HEK293 (cell line): ENCODE results near the gene LMF1.
A peak's percentile ranks its signal among the peaks of the same experiment; 100 is the strongest.

Experiments used
- CTCF ChIA-PET: fragments of 350-600 bp; formaldehyde crosslinking; extraction: SDS; loops from one replicate; lab custom pipeline; 2021; ENCODE audit warnings: antibody characterized with exemption; lab: Yijun Ruan, JAX
- POLR2A ChIA-PET: fragments of 300-600 bp; formaldehyde crosslinking; extraction: SDS; loops from one replicate; lab custom pipeline; 2020; ENCODE audit warnings: antibody characterized with exemption, inconsistent platforms; lab: Yijun Ruan, JAX
- H3K27ac ChIP-seq: fragments of 200-500 bp; sonication (Bioruptor generic); 2 replicates; pipeline ENCODE4 v1.5.1; 2014; ENCODE audit warnings: low read depth, low read length, control low read depth, inconsistent platforms; ENCODE audit errors: extremely low read depth
- H3K36me3 ChIP-seq, 2 experiments: fragments of 200-500 bp in 1 of 2; sonication (Bioruptor generic) in 1 of 2; 1 replicate in 1 of 2; 2 replicates in 1 of 2; pipeline ENCODE4 v1.5.1; 2014 to 2017; ENCODE audit warnings: inconsistent platforms in 2 of 2, low read length in 2 of 2; ENCODE audit not compliant: control insufficient read depth in 2 of 2, insufficient read depth in 1 of 2
- H3K4me1 ChIP-seq: fragments of 200-500 bp; sonication (Bioruptor generic); 2 replicates; pipeline ENCODE4 v1.5.1; 2014; ENCODE audit warnings: mild to moderate bottlenecking, low read length, inconsistent platforms; ENCODE audit not compliant: control insufficient read depth, insufficient read depth
- H3K4me3 ChIP-seq: 2 replicates; pipeline ENCODE4 v1.5.1; 2011; ENCODE audit warnings: low read depth, mild to moderate bottlenecking, control low read depth, low read length, moderate library complexity
- H3K9me3 ChIP-seq: fragments of 200-500 bp; sonication (Bioruptor generic); 2 replicates; pipeline ENCODE4 v1.5.1; 2014; ENCODE audit warnings: low read depth, low read length, inconsistent platforms; ENCODE audit not compliant: control insufficient read depth, insufficient read depth
- ATF2 ChIP-seq: fragments of 450-650 bp; formaldehyde crosslinking; IDR thresholded peaks from 2 replicates; pipeline ENCODE4 v1.5.1; 2016; ENCODE audit warnings: missing biosample characterization, missing genetic modification characterization, low read depth
- GFI1B ChIP-seq: fragments of 450-650 bp; formaldehyde crosslinking; IDR thresholded peaks from 2 replicates; pipeline ENCODE4 v1.5.1; 2016; ENCODE audit warnings: missing biosample characterization, missing genetic modification characterization
- KLF16 ChIP-seq: fragments of 450-650 bp; formaldehyde crosslinking; IDR thresholded peaks from 2 replicates; pipeline ENCODE4 v1.5.1; 2017; ENCODE audit warnings: missing biosample characterization, missing genetic modification characterization
- RBAK ChIP-seq: fragments of 450-650 bp; formaldehyde crosslinking; IDR thresholded peaks from 2 replicates; pipeline ENCODE4 v1.5.1; 2016; ENCODE audit warnings: missing biosample characterization, missing genetic modification characterization
- REPIN1 ChIP-seq: fragments of 450-650 bp; formaldehyde crosslinking; IDR thresholded peaks from 2 replicates; pipeline ENCODE4 v1.5.1; 2017; ENCODE audit warnings: missing biosample characterization, missing genetic modification characterization, low read depth
- REST ChIP-seq: fragments of 450-650 bp; formaldehyde crosslinking; IDR thresholded peaks from 2 replicates; pipeline ENCODE4 v1.5.1; 2016; ENCODE audit warnings: missing biosample characterization, missing genetic modification characterization
- SCRT2 ChIP-seq: fragments of 450-650 bp; formaldehyde crosslinking; IDR thresholded peaks from 2 replicates; pipeline ENCODE4 v1.5.1; 2016; ENCODE audit warnings: missing biosample characterization, missing genetic modification characterization
- ZBTB1 ChIP-seq: fragments of 450-650 bp; formaldehyde crosslinking; IDR thresholded peaks from 2 replicates; pipeline ENCODE4 v1.5.1; 2016; ENCODE audit warnings: missing biosample characterization, missing genetic modification characterization
- ZBTB20 ChIP-seq: fragments of 450-650 bp; formaldehyde crosslinking; IDR thresholded peaks from 2 replicates; pipeline ENCODE4 v1.5.1; 2016; ENCODE audit warnings: missing biosample characterization, missing genetic modification characterization
- ZBTB21 ChIP-seq: fragments of 450-650 bp; formaldehyde crosslinking; IDR thresholded peaks from 2 replicates; pipeline ENCODE4 v1.5.1; 2017; ENCODE audit warnings: missing biosample characterization, missing genetic modification characterization
- ZBTB44 ChIP-seq: fragments of 450-650 bp; IDR thresholded peaks from 2 replicates; pipeline ENCODE4 v1.5.1; 2018; ENCODE audit warnings: missing biosample characterization, mild to moderate bottlenecking, missing genetic modification characterization
- ZFHX2 ChIP-seq: fragments of 450-650 bp; formaldehyde crosslinking; conservative IDR thresholded peaks from 2 replicates; pipeline ENCODE4 v1.5.1; 2016; ENCODE audit warnings: missing biosample characterization, missing genetic modification characterization
- ZNF324 ChIP-seq: fragments of 450-650 bp; formaldehyde crosslinking; IDR thresholded peaks from 2 replicates; pipeline ENCODE4 v1.5.1; 2016; ENCODE audit warnings: missing biosample characterization, missing genetic modification characterization
- ZNF426 ChIP-seq: fragments of 450-650 bp; formaldehyde crosslinking; IDR thresholded peaks from 2 replicates; pipeline ENCODE4 v1.5.1; 2017; ENCODE audit warnings: missing biosample characterization, missing genetic modification characterization, mild to moderate bottlenecking, inconsistent platforms, moderate library complexity
- ZNF48 ChIP-seq: fragments of 450-650 bp; formaldehyde crosslinking; IDR thresholded peaks from 2 replicates; pipeline ENCODE4 v1.5.1; 2016; ENCODE audit warnings: missing biosample characterization, missing genetic modification characterization
- ZNF510 ChIP-seq: fragments of 450-650 bp; formaldehyde crosslinking; IDR thresholded peaks from 2 replicates; pipeline ENCODE4 v1.5.1; 2018; ENCODE audit warnings: mild to moderate bottlenecking, missing genetic modification characterization, missing biosample characterization; ENCODE audit not compliant: insufficient replicate concordance
- ZNF548 ChIP-seq: fragments of 450-650 bp; formaldehyde crosslinking; IDR thresholded peaks from 2 replicates; pipeline ENCODE4 v1.5.1; 2016; ENCODE audit warnings: missing biosample characterization, missing genetic modification characterization
- ZNF560 ChIP-seq: fragments of 450-650 bp; formaldehyde crosslinking; IDR thresholded peaks from 2 replicates; pipeline ENCODE4 v1.5.1; 2017; ENCODE audit warnings: missing biosample characterization, missing genetic modification characterization, borderline replicate concordance
- ZNF571 ChIP-seq: fragments of 450-650 bp; formaldehyde crosslinking; IDR thresholded peaks from 2 replicates; pipeline ENCODE4 v1.5.0; 2017; ENCODE audit warnings: missing biosample characterization, missing genetic modification characterization
- ZNF621 ChIP-seq: fragments of 450-650 bp; formaldehyde crosslinking; IDR thresholded peaks from 2 replicates; pipeline ENCODE4 v1.5.1; 2017; ENCODE audit warnings: missing biosample characterization, missing genetic modification characterization
- ZNF624 ChIP-seq: fragments of 450-650 bp; formaldehyde crosslinking; IDR thresholded peaks from 2 replicates; pipeline ENCODE4 v1.5.1; 2017; ENCODE audit warnings: missing biosample characterization, missing genetic modification characterization
- ZNF660 ChIP-seq: fragments of 450-650 bp; IDR thresholded peaks from 2 replicates; pipeline ENCODE4 v1.5.1; 2018; ENCODE audit warnings: missing biosample characterization, mild to moderate bottlenecking, missing genetic modification characterization
- ZNF776 ChIP-seq: fragments of 450-650 bp; formaldehyde crosslinking; IDR thresholded peaks from 2 replicates; pipeline ENCODE4 v1.5.0; 2017; ENCODE audit warnings: missing biosample characterization, missing genetic modification characterization, borderline replicate concordance
- ZNF791 ChIP-seq: fragments of 450-650 bp; formaldehyde crosslinking; IDR thresholded peaks from 2 replicates; pipeline ENCODE4 v1.5.1; 2016; ENCODE audit warnings: missing biosample characterization, missing genetic modification characterization
- ZSCAN16 ChIP-seq: fragments of 450-650 bp; formaldehyde crosslinking; IDR thresholded peaks from 2 replicates; pipeline ENCODE4 v1.5.1; 2016; ENCODE audit warnings: missing biosample characterization, missing genetic modification characterization
- TF ChIP-seq, protein P1 (sequence below): fragments of 450-650 bp; formaldehyde crosslinking; IDR thresholded peaks from 2 replicates; pipeline ENCODE4 v1.5.1; 2016; ENCODE audit warnings: missing biosample characterization, missing genetic modification characterization
- TF ChIP-seq, protein P2 (sequence below): fragments of 450-650 bp; formaldehyde crosslinking; IDR thresholded peaks from 2 replicates; pipeline ENCODE4 v1.5.1; 2016; ENCODE audit warnings: missing biosample characterization, missing genetic modification characterization

Gene LMF1

DNA sequence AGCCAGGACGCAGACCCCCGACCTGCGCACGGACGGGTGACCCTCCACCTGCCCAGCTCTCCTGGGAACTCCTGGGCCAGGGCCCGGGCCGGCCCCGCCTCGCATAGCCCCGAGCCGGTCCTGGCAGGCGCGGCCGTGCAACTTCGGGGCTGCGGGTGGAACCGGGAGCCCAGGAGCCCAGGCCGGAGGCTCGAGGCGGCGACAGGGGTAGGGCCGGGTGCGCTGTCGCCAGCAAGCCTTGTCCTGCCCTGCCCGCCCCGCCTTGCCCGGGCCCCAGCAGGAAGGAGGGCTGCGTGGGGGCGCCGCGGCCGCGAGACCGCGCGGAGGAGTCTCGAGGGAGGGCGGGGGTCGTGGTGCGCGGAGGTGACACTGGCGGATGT, 408 bp downstream of the LMF1 start (continued):
- TF ChIP-seq ATF2 (tag by site-specific recombination) (no peak), ZBTB44 (tag by site-specific recombination) (no peak), ZNF510 (tag by site-specific recombination) (no peak), ZNF548 (no peak), ZBTB20 (tag by site-specific recombination) (peak; percentile 92), ZNF48 (tag by site-specific recombination) (no peak), ZNF776 (tag by site-specific recombination) (no peak), ZNF660 (tag by site-specific recombination) (0 out of 2 replicates have a peak, but pooled peaks have one; percentile 23), ZFHX2 (tag by site-specific recombination) (peak; percentile 60; the same call in 1 of the 2 replicates), RBAK (tag by site-specific recombination) (no peak), ZBTB1 (no peak), ZNF324 (tag by site-specific recombination) (0 out of 2 replicates have a peak, but pooled peaks have one; percentile 36), ZNF791 (tag by site-specific recombination) (no peak), ZNF571 (tag by site-specific recombination) (no peak), ZNF426 (no peak), ZNF560 (tag by site-specific recombination) (no peak), ZNF621 (tag by site-specific recombination) (no peak)
- TF ChIP-seq, protein P1, sequence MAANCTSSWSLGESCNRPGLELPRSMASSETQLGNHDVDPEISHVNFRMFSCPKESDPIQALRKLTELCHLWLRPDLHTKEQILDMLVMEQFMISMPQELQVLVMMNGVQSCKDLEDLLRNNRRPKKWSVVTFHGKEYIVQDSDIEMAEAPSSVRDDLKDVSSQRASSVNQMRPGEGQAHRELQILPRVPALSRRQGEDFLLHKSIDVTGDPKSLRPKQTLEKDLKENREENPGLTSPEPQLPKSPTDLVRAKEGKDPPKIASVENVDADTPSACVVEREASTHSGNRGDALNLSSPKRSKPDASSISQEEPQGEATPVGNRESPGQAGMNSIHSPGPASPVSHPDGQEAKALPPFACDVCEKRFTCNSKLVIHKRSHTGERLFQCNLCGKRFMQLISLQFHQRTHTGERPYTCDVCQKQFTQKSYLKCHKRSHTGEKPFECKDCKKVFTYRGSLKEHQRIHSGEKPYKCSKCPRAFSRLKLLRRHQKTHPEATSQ (tag by site-specific recombination): peak; percentile 38; the same call in 1 of the 2 replicates
- TF ChIP-seq, protein P2, sequence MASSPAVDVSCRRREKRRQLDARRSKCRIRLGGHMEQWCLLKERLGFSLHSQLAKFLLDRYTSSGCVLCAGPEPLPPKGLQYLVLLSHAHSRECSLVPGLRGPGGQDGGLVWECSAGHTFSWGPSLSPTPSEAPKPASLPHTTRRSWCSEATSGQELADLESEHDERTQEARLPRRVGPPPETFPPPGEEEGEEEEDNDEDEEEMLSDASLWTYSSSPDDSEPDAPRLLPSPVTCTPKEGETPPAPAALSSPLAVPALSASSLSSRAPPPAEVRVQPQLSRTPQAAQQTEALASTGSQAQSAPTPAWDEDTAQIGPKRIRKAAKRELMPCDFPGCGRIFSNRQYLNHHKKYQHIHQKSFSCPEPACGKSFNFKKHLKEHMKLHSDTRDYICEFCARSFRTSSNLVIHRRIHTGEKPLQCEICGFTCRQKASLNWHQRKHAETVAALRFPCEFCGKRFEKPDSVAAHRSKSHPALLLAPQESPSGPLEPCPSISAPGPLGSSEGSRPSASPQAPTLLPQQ (tag by site-specific recombination): peak; percentile 70

- Histone ChIP-seq H3K27ac (peak overlapping the region; percentile 71; the same call in 1 of the 2 replicates), H3K4me1 (peaks cover 7% of the 10 kb centered on the region; the same call in 1 of the 2 replicates), H3K9me3 (no peaks in the 10 kb centered on the region), H3K36me3 (peaks cover 0 to 26% of the 10 kb centered on the region in 2 experiments; a peak in 1 of 3 replicates), H3K4me3 (peak overlapping the region; percentile 83)
- ChIA-PET CTCF (interaction anchor here (0.7 to 1.5 kb wide), 2 partner anchors 86 to 850 kb away, joined by 3 to 5 read pairs; no protein-coding TSS in a partner anchor), POLR2A (interaction anchor here (0.6 to 1.1 kb wide), 3 partner anchors 9 to 735 kb away, joined by 3 to 5 read pairs (median 4); partner anchors contain the start of gene SOX8)
- TF ChIP-seq ZBTB21 (tag by site-specific recombination) (no peak), GFI1B (no peak), ZNF621 (tag by site-specific recombination) (no peak), REPIN1 (tag by site-specific recombination) (no peak), ZFHX2 (tag by site-specific recombination) (peak; percentile 74), ZSCAN16 (tag by site-specific recombination) (no peak), ZNF624 (no peak), SCRT2 (tag by site-specific recombination) (no peak), REST (tag by site-specific recombination) (no peak), KLF16 (no peak)
Observed at GRCh38 chr16:969508-970385, 1.0 kb downstream of the LMF1 start.
